Caco-2 (cell line): ENCODE data around the gene OR51E2. TPM values are rescaled to one million over a fixed set of nuclear protein-coding genes. Genes with fewer than 3 reads are reported as not detected.

Source experiments
- BruUV-seq: library from RNA; stranded (reverse); fragments of 400-500 nt; replicated peaks from 2 replicates; lab custom pipeline; 2021; lab: Mats Ljungman, UMichigan
- CTCF ChIA-PET: fragments of 300-600 bp; sonication (Branson Sonifier 250); formaldehyde crosslinking; loops from one replicate; lab custom pipeline; 2022; ENCODE audit warnings: antibody characterized with exemption; lab: Charles Lee
- POLR2A ChIA-PET: fragments of 300-600 bp; sonication (Branson Sonifier 250); formaldehyde crosslinking; loops from one replicate; lab custom pipeline; 2022; ENCODE audit warnings: antibody characterized with exemption; lab: Charles Lee
- DNase-seq, 2 experiments: peaks; one replicate each; pipeline versions ENCODE4 v3.0.0 to v3.0.0-alpha.2; 2020 to 2022
- H3K27me3 ChIP-seq: replicated peaks from 2 replicates; pipeline ENCODE4 v1.6.0; 2011; ENCODE audit warnings: low read length; ENCODE audit not compliant: control insufficient read depth, insufficient read depth
- H3K36me3 ChIP-seq: 2 replicates; pipeline ENCODE4 v1.5.1; 2011; ENCODE audit warnings: low read length; ENCODE audit not compliant: control insufficient read depth, insufficient read depth
- H3K4me1 ChIP-seq: fragments of 250-450 bp; sonication (Bioruptor Pico); 2 replicates; pipeline ENCODE4 v1.5.1; 2020; ENCODE audit warnings: mild to moderate bottlenecking
- H3K4me3 ChIP-seq: 2 replicates; pipeline ENCODE4 v1.5.1; 2011; ENCODE audit warnings: low read depth, mild to moderate bottlenecking, control low read depth, low read length
- H3K9me3 ChIP-seq: fragments of 250-450 bp; sonication (Bioruptor Pico); 2 replicates; pipeline ENCODE4 v1.5.1; 2020; ENCODE audit warnings: mild to moderate bottlenecking, moderate library complexity
- H3K27ac Mint-ChIP-seq: one replicate; pipeline ENCODE4 v1.8.0; 2022; ENCODE audit warnings: mixed read lengths; ENCODE audit not compliant: unreplicated experiment
- H3K27me3 Mint-ChIP-seq: one replicate; pipeline ENCODE4 v1.8.0; 2022; ENCODE audit warnings: mixed read lengths; ENCODE audit not compliant: insufficient read depth, unreplicated experiment
- H3K36me3 Mint-ChIP-seq: one replicate; pipeline ENCODE4 v1.8.0; 2022; ENCODE audit warnings: mild to moderate bottlenecking, mixed read lengths; ENCODE audit not compliant: insufficient read depth, unreplicated experiment
- H3K4me1 Mint-ChIP-seq: one replicate; pipeline ENCODE4 v1.8.0; 2022; ENCODE audit warnings: low read depth, mixed read lengths; ENCODE audit not compliant: unreplicated experiment
- H3K4me3 Mint-ChIP-seq: one replicate; pipeline ENCODE4 v1.8.0; 2022; ENCODE audit warnings: mild to moderate bottlenecking, moderate library complexity, mixed read lengths; ENCODE audit not compliant: unreplicated experiment
- H3K9me3 Mint-ChIP-seq: one replicate; pipeline ENCODE4 v1.8.0; 2022; ENCODE audit warnings: mixed read lengths; ENCODE audit not compliant: unreplicated experiment
- CTCF ChIP-seq, 2 experiments: fragments of 200-600 bp in 1 of 2; IDR thresholded peaks; 1 replicate in 1 of 2; 2 replicates in 1 of 2; pipeline versions ENCODE4 v1.5.1 to v1.8.0; 2011 to 2022; ENCODE audit warnings: antibody characterized with exemption in 1 of 2, control low read depth in 1 of 2, inconsistent platforms in 1 of 2, low read depth in 1 of 2, low read length in 1 of 2, mild to moderate bottlenecking in 1 of 2, moderate library complexity in 1 of 2; ENCODE audit not compliant: insufficient read depth in 1 of 2, severe bottlenecking in 1 of 2, unreplicated experiment in 1 of 2
- intact Hi-C: fragments of 100-400 bp; cut with micrococcal nuclease; formaldehyde crosslinking; loops from one replicate; pipeline ENCODE4 v1.10.0; 2022; ENCODE audit not compliant: unreplicated experiment
- total RNA-seq: library from RNA; stranded (reverse); gene quantifications from 2 replicates; pipeline ENCODE4 v1.2.3, GENCODE V29; 2022

Gene OR51E2
- total RNA-seq, 1 experiment from 2014 or later, result not detected

GRCh38 chr11:4639931-4640330 lies 57.7 kb downstream of the OR51E2 start:
- Histone ChIP-seq H3K36me3 (no peaks in the 10 kb centered on the region), H3K4me1 (peaks cover 11% of the 10 kb centered on the region), H3K9me3 (no peaks in the 10 kb centered on the region), H3K4me3 (no peak overlapping the region), H3K27me3 (peaks cover 1% of the 10 kb centered on the region)
- no peak for DNase-seq
- no peaks in the 10 kb centered on the region for H3K9me3 Mint-ChIP-seq
- no peak for TF ChIP-seq CTCF (IDR thresholded peaks at IDR 0.05; ENCODE audit: insufficient read depth in 1 of 2, low read depth in 1 of 2, low read length in 1 of 2, severe bottlenecking in 1 of 2, unreplicated experiment in 1 of 2)
- no TSS peak for BruUV-seq
- ChIA-PET POLR2A (no interaction called here), CTCF (no interaction called here)
- H3K4me3 Mint-ChIP-seq, result no peak overlapping the region
- intact Hi-C loops, result no loop called here
- H3K4me1 Mint-ChIP-seq, result peaks cover 13% of the 10 kb centered on the region
- no peak overlapping the region for H3K27ac Mint-ChIP-seq
- no peaks in the 10 kb centered on the region for H3K36me3 Mint-ChIP-seq
- H3K27me3 Mint-ChIP-seq, result peaks cover 1% of the 10 kb centered on the region

GRCh38 chr11:4637662-4638047 lies 60.0 kb downstream of the OR51E2 start:
- Mint-ChIP-seq H3K9me3 (no peaks in the 10 kb centered on the region), H3K27me3 (no peaks in the 10 kb centered on the region), H3K4me3 (no peak overlapping the region), H3K4me1 (peaks cover 13% of the 10 kb centered on the region), H3K27ac (no peak overlapping the region), H3K36me3 (no peaks in the 10 kb centered on the region)
- intact Hi-C loops, result loop anchor here (1.0 to 2.0 kb wide), 3 partner anchors 35 to 367 kb away; no protein-coding TSS in a partner anchor
- Histone ChIP-seq H3K36me3 (no peaks in the 10 kb centered on the region), H3K9me3 (no peaks in the 10 kb centered on the region), H3K4me1 (peaks cover 11% of the 10 kb centered on the region), H3K4me3 (no peak overlapping the region), H3K27me3 (peaks cover 1% of the 10 kb centered on the region; the same call in 1 of the 2 replicates)
- BruUV-seq, result no TSS peak
- DNase-seq, result no peak
- ChIA-PET POLR2A (no interaction called here), CTCF (interaction anchor here (0.7 to 2.6 kb wide), 7 partner anchors 10 to 366 kb away, joined by 3 to 19 read pairs (median 5); partner anchors contain the start of genes OR51G2 and TRIM68)
- no peak for TF ChIP-seq CTCF (IDR thresholded peaks at IDR 0.05; ENCODE audit: insufficient read depth in 1 of 2, low read depth in 1 of 2, low read length in 1 of 2, severe bottlenecking in 1 of 2, unreplicated experiment in 1 of 2)

- Mint-ChIP-seq H3K27ac (no peak within 1 kb of the TSS), H3K27me3 (no peaks in the 10 kb centered on the region), H3K4me3 (no peak within 1 kb of the TSS), H3K36me3 (no peaks in the 10 kb centered on the region), H3K9me3 (no peaks in the 10 kb centered on the region), H3K4me1 (peaks cover 13% of the 10 kb centered on the region)
- Histone ChIP-seq H3K27me3 (peaks cover 1% of the 10 kb centered on the region; the same call in 1 of the 2 replicates), H3K4me3 (no peak within 1 kb of the TSS), H3K4me1 (peaks cover 11% of the 10 kb centered on the region), H3K9me3 (no peaks in the 10 kb centered on the region), H3K36me3 (no peaks in the 10 kb centered on the region)
- intact Hi-C loops, result loop anchor here (1.0 to 2.0 kb wide), 3 partner anchors 36 to 367 kb away; no protein-coding TSS in a partner anchor
- no TSS peak for BruUV-seq
- ChIA-PET CTCF (interaction anchor here (0.7 to 2.6 kb wide), 12 partner anchors 10 to 367 kb away, joined by 3 to 19 read pairs (median 4); partner anchors contain the start of genes OR51G2 and TRIM68), POLR2A (no interaction called here)
- TF ChIP-seq CTCF (IDR thresholded peaks at IDR 0.05; ENCODE audit: insufficient read depth in 1 of 2, low read depth in 1 of 2, low read length in 1 of 2, severe bottlenecking in 1 of 2, unreplicated experiment in 1 of 2), result peak; percentile 89 to 94
- peak; percentile 63 to 78 for DNase-seq
These were observed 60.5 kb downstream of the OR51E2 start, which contains the start of gene OR51D1 for GRCh38 chr11:4636962-4637661. Gene OR51D1 (plus strand): TSS chr11:4637477. CDS start chr11:4639791, 2,314 bp downstream.
